Bronchial epithelial cell (primary cell): ENCODE data around the gene SH3PXD2B. TPM values are rescaled to one million over a fixed set of nuclear protein-coding genes. Genes with fewer than 3 reads are reported as not detected.

Experiments
- DNase-seq: peaks from one replicate; pipeline ENCODE4 v3.0.0-alpha.2; 2010; ENCODE audit warnings: low read depth
- FAIRE-seq: peaks from 2 replicates; lab custom pipeline; 2011; peaks lifted over from hg19 to GRCh38; lab: Jason Lieb, UNC
- H3K27me3 ChIP-seq: 2 replicates; pipeline ENCODE4 v1.5.1; 2011; ENCODE audit warnings: low read length; ENCODE audit not compliant: control insufficient read depth, insufficient read depth
- H3K36me3 ChIP-seq: 2 replicates; pipeline ENCODE4 v1.5.1; 2011; ENCODE audit warnings: low read length; ENCODE audit not compliant: control insufficient read depth, insufficient read depth
- H3K4me3 ChIP-seq: 2 replicates; pipeline ENCODE4 v1.5.1; 2011; ENCODE audit warnings: mild to moderate bottlenecking, low read depth, low read length, control low read depth
- total RNA-seq: library from RNA; depleted of rRNA; stranded (reverse); fragments of >200 nt; gene quantifications from 2 replicates; pipeline ENCODE4 v1.2.1, GENCODE V29; 2014
- TF ChIP-seq, protein P1 (sequence below): IDR thresholded peaks from 2 replicates; pipeline ENCODE4 v1.5.1; 2011; ENCODE audit warnings: mild to moderate bottlenecking, moderate library complexity, low read length, control low read depth, inconsistent platforms; ENCODE audit not compliant: insufficient read depth, severe bottlenecking

SH3PXD2B gene
- total RNA-seq, 1 donor from 2014 or later, result 10.0 TPM

GRCh38 chr5:172415362-172416275, 38.7 kb downstream of the SH3PXD2B start:
- Histone ChIP-seq H3K27me3 (no peaks in the 10 kb centered on the region), H3K4me3 (no peak overlapping the region), H3K36me3 (peaks cover 2% of the 10 kb centered on the region)
- TF ChIP-seq, protein P1, sequence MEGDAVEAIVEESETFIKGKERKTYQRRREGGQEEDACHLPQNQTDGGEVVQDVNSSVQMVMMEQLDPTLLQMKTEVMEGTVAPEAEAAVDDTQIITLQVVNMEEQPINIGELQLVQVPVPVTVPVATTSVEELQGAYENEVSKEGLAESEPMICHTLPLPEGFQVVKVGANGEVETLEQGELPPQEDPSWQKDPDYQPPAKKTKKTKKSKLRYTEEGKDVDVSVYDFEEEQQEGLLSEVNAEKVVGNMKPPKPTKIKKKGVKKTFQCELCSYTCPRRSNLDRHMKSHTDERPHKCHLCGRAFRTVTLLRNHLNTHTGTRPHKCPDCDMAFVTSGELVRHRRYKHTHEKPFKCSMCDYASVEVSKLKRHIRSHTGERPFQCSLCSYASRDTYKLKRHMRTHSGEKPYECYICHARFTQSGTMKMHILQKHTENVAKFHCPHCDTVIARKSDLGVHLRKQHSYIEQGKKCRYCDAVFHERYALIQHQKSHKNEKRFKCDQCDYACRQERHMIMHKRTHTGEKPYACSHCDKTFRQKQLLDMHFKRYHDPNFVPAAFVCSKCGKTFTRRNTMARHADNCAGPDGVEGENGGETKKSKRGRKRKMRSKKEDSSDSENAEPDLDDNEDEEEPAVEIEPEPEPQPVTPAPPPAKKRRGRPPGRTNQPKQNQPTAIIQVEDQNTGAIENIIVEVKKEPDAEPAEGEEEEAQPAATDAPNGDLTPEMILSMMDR, result no peak
- no peak for FAIRE-seq
- DNase-seq, result no peak

DNA sequence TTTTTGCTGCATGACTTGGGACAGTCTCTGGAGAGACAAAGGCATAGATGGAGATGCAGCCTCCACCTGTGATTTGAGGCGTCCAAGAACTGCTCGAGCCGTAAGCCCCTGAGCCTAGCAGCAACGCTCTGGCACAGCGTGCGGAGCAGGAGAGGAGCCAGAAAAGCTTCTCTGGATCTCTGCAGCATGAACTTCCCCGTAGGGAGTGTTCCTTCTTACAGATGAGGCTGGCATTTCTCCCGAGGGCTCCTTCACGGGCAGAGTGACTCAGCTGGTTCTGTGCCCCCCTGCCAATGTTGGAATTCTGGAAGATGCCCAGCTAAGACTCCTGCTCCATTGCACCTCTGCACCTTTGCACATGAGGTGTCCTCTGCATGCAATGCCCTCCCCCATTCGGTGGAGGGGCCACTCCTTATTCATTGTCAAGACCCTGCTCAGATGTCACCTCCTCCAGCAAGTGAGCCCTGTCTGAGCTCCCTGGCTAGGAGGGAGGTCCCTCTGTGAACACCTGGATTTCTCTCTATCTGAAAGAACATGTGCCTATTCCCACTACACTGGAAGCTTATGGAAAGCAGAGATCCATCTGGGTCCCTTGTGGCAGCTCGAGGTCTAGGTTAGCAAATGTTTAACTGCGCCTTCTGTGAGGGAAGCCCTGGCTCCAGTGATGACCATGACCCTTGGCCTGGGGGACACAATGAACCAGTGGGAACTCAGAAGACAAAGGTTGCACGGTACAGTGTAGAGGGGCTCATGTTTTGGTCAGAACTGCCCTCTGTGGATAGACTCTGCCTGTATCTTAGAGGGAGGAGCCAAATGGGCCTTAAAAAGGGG, 39.6 kb downstream of the SH3PXD2B start:
- TF ChIP-seq, protein P1, result no peak
- DNase-seq (no peak), FAIRE-seq (no peak)
- peaks cover 2% of the 10 kb centered on the region for H3K36me3 ChIP-seq
- H3K4me3 ChIP-seq, result no peak overlapping the region
- no peaks in the 10 kb centered on the region for H3K27me3 ChIP-seq

GRCh38 chr5:172413601-172414171, 40.6 kb downstream of the SH3PXD2B start:
- DNase-seq, result no peak
- Histone ChIP-seq H3K36me3 (peaks cover 2% of the 10 kb centered on the region), H3K4me3 (no peak overlapping the region), H3K27me3 (no peaks in the 10 kb centered on the region)
- TF ChIP-seq, protein P1, result no peak
- FAIRE-seq, result no peak

DNA sequence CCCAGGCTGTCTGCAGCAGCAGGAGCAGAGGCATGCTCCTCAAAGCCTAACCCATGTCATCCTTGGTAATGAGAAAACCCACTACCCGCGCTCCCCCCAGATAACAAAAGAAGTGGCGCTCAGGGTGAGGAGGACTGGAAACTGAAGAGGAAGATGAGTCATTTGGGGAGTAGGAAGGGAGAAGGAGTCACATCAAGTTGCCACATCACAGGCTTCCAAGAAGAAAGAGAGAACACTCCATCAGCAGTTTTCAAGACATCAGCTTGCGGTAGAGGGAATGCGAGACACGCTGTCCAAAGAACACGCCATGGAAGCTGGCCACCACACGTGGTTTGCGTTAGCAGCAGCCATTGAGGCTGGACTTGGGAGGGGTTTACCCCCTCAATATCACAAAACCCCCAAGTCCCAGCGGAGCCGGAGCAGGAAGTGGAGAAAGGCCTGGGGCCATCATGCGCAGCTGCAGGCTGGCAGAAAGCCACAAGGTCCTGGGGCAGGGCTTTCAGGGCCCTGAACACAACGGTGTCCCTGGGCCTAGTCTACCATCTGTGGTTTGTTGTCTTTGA, 41.5 kb downstream of the SH3PXD2B start:
- peaks cover 2% of the 10 kb centered on the region for H3K36me3 ChIP-seq
- DNase-seq (peak; percentile 84), FAIRE-seq (no peak)
- H3K27me3 ChIP-seq, result no peaks in the 10 kb centered on the region
- H3K4me3 ChIP-seq, result no peak overlapping the region
- TF ChIP-seq, protein P1, result no peak

DNA sequence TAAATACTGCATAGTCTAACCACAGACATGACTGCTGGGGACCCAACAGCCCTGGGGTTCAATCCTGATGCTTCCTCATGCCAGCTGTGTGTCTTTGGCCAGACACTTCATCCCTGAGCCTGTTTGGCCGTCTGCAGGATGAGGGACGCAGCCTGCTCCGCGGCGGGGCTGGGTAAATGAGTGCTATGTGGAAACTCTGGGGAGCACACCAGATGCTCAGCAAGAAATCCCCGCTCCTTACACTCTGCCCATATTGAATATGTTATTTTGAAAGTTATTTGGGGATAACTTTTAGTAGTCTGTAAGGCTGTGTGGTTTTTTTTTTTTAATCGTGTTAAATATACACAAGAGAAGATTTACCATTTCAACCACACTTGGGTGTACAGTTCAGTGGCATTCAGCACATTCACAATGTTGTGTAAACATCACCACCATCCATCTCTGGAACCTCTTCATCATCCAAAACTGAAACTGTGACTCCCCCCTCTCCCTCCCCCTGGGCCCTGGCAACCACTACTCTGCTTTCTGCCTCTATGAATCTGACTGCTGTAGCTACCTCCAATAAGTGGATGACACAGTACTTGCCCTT, 42.7 kb downstream of the SH3PXD2B start:
- FAIRE-seq (no peak), DNase-seq (no peak)
- TF ChIP-seq, protein P1, result no peak
- Histone ChIP-seq H3K4me3 (no peak overlapping the region), H3K36me3 (peaks cover 2% of the 10 kb centered on the region), H3K27me3 (no peaks in the 10 kb centered on the region)
